NT2/D1 (cell line): ENCODE results near the gene PNPLA5.

Experiments used
- DNase-seq: peaks from one replicate; pipeline ENCODE4 v3.0.0-alpha.2; 2011; ENCODE audit warnings: low read depth, low spot score
- H3K27me3 ChIP-seq: 2 replicates; pipeline ENCODE4 v1.6.0; 2011; ENCODE audit warnings: mild to moderate bottlenecking; ENCODE audit not compliant: insufficient read length, insufficient read depth
- H3K36me3 ChIP-seq: 2 replicates; pipeline ENCODE4 v1.6.1; 2011; ENCODE audit warnings: mild to moderate bottlenecking, low read length, mixed read lengths; ENCODE audit not compliant: insufficient read depth, insufficient read length
- H3K4me1 ChIP-seq: 2 replicates; pipeline ENCODE4 v1.5.1; 2011; ENCODE audit not compliant: insufficient read depth, insufficient read length
- H3K4me3 ChIP-seq: 2 replicates; pipeline ENCODE4 v1.5.1; 2011; ENCODE audit warnings: low read depth; ENCODE audit not compliant: insufficient read length
- H3K9ac ChIP-seq: 2 replicates; pipeline ENCODE4 v1.6.0; 2011; ENCODE audit warnings: low read depth; ENCODE audit not compliant: insufficient read length
- H3K9me3 ChIP-seq: 2 replicates; pipeline ENCODE4 v1.5.1; 2011; ENCODE audit warnings: mild to moderate bottlenecking, low read length; ENCODE audit not compliant: insufficient read depth
- SUZ12 ChIP-seq: IDR thresholded peaks from 2 replicates; pipeline ENCODE4 v1.6.1; 2011; ENCODE audit not compliant: insufficient read length, insufficient read depth; ENCODE audit errors: extremely low read depth
- YY1 ChIP-seq: IDR thresholded peaks from 2 replicates; pipeline ENCODE4 v1.6.1; 2011; ENCODE audit not compliant: insufficient read length, insufficient read depth
- ZNF274 ChIP-seq: IDR thresholded peaks from 2 replicates; pipeline ENCODE4 v1.6.1; 2011; ENCODE audit warnings: mild to moderate bottlenecking, low read depth, low read length

PNPLA5 gene

DNA sequence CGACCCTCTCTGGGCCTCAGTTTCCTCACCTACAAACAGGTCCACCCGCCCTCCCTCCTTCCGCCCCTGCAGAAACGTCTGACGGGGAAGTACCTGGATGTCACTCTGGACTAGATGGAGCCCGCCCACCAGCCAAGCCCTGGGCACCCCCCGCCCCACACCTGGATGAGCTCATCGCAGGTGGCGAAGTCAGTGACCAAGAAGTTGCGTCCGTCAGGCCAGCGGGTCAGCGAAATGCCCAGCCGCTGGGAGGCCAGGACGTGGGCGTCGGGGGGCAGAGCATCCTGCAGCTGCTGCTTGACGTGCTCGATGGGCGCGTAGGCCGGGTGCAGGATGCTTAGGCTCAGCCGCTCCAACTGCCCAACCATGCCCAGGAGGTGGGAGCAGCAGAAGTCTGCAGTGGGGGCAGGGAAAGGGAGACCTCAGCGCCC is 897 bp downstream of the PNPLA5 start:
- H3K9me3 ChIP-seq, result no peaks in the 10 kb centered on the region
- H3K9ac ChIP-seq, result peak overlapping the region; percentile 53
- DNase-seq, result no peak
- H3K27me3 ChIP-seq, result peaks cover 39% of the 10 kb centered on the region
- no peak for TF ChIP-seq ZNF274
- no peak for TF ChIP-seq SUZ12
- no peak for TF ChIP-seq YY1
- no peaks in the 10 kb centered on the region for H3K36me3 ChIP-seq
- peaks cover 5% of the 10 kb centered on the region for H3K4me1 ChIP-seq
- H3K4me3 ChIP-seq, result peak overlapping the region; percentile 40

DNA sequence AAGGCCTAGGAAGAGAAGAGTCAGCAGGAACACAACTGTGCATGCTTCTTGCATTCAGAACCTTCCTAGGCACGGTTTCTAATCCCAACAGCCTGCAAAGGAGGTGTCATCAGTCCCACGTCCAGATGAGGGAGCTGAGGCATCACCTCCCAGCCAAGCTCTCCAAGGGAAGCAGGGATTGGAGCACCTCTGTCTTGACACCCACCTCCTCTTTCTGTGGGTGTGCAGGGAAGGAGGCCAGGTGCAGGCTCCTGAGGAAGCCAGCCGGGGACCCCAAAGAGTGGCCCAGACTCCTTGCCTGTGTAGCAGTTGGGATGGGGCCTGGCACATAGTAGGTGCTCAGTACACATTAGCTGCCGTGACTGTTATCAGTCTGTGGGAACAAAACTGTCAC is 2.0 kb downstream of the PNPLA5 start:
- Histone ChIP-seq H3K4me3 (no peak overlapping the region), H3K9ac (no peak overlapping the region), H3K9me3 (no peaks in the 10 kb centered on the region), H3K4me1 (peaks cover 3% of the 10 kb centered on the region), H3K36me3 (no peaks in the 10 kb centered on the region), H3K27me3 (peaks cover 39% of the 10 kb centered on the region)
- DNase-seq, result no peak
- no peak for TF ChIP-seq SUZ12
- TF ChIP-seq ZNF274, result no peak
- TF ChIP-seq YY1, result no peak

DNA sequence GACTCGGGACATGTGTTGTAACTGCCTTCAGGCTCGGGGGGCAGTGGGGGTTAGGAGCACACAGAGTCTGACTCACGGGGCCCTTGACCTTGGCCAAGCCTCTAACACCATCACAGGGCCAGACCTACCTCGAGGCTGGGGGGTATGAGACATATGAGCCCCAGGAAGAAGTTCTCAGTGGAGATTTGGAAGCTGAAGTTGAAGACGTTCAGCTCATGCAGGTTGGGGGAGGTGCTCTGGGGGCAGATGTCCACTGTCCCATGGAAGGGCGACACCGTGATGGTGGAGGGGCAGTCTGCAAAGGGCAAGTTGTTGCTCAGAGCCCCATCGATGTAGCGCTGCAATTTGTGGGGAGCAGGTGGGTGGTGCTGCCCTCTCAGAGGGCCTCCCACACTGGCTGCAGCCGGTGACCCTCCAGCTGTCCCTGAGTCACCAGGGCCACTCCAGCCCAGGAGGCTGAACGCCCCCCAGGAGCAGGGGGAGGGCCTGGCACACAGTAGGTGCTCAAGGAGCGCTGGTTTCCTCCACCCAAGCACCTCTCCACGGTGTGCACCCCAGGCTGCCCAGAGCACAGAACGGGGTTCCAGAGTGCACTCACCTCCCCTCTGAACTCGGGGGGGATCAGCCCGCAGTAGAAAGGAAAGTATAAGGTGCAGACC is 2.5 kb downstream of the PNPLA5 start:
- no peak for DNase-seq
- no peak for TF ChIP-seq YY1
- TF ChIP-seq ZNF274, result no peak
- Histone ChIP-seq H3K27me3 (peaks cover 39% of the 10 kb centered on the region), H3K4me3 (no peak overlapping the region), H3K9ac (peak overlapping the region; percentile 32), H3K36me3 (no peaks in the 10 kb centered on the region), H3K4me1 (peaks cover 3% of the 10 kb centered on the region), H3K9me3 (no peaks in the 10 kb centered on the region)

DNA sequence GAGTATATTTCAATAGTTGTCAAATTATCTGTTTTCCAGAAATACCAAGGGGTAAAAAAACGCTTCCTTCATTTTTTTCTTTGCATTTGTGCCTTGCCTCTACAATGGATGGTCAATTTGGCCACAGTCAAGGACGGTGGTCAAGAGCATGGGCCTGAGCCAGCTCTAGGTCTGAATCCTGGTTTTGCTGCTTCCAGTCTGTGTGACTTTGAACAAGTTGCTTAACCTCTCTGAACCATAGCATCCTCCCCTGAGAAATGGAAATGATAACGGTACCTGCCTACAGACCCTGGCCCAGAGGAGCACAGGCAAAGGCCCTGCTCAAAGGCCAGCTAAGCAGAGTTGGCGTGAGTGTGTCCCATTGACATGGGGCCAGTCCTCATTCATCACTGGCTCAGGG is 3.1 kb downstream of the PNPLA5 start:
- no peak for DNase-seq
- TF ChIP-seq YY1 (no peak), SUZ12 (no peak), ZNF274 (no peak)
- no peak overlapping the region for H3K9ac ChIP-seq
- H3K36me3 ChIP-seq, result no peaks in the 10 kb centered on the region
- H3K4me1 ChIP-seq, result peaks cover 3% of the 10 kb centered on the region
- no peak overlapping the region for H3K4me3 ChIP-seq
- H3K27me3 ChIP-seq, result peaks cover 39% of the 10 kb centered on the region
- no peaks in the 10 kb centered on the region for H3K9me3 ChIP-seq

DNA sequence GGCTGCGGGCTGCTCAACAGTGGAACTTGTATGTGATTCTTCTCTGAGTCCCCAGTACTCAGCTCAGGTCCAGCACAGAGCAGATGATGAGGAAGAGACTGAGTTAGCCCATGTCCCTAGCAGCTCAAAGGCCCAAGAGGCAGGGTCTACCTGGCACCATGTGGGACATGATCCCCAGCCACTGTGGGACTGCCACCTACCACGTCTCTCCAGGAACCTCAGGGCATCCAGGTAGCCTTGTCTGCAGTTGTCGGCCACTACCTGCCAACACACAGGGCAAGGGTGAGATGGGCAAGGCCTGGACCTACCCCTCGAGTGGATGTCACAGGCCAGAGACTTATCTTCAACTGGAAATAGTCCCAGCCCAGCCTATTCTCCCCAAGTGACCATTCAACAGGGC is 4.4 kb downstream of the PNPLA5 start:
- Histone ChIP-seq H3K27me3 (peaks cover 28% of the 10 kb centered on the region), H3K9ac (no peak overlapping the region), H3K4me3 (no peak overlapping the region), H3K9me3 (no peaks in the 10 kb centered on the region), H3K4me1 (peaks cover 5% of the 10 kb centered on the region), H3K36me3 (no peaks in the 10 kb centered on the region)
- no peak for DNase-seq
- TF ChIP-seq SUZ12, result no peak
- no peak for TF ChIP-seq YY1
- no peak for TF ChIP-seq ZNF274

DNA sequence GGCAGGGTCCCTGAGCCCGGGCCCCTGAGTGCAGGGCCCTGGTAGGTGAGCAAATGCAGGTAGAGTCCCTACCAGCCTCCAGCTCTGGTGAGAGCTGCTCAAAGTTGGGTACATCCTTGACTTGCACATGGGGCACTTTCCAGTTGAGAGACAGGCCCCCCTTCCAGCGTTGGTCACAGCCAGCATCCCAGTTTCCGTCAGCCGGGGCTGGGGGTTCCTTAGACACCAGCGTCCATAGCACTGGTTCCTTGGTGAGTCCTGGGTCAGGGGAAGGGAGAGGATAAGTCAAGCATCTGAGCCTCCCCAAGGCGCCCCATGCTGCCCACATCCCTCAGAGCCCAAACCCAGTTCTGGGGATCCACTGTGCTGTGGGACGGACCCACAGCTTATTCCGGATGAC is 5.6 kb downstream of the PNPLA5 start:
- Histone ChIP-seq H3K27me3 (peaks cover 17% of the 10 kb centered on the region), H3K4me3 (no peak overlapping the region), H3K36me3 (no peaks in the 10 kb centered on the region), H3K4me1 (peaks cover 5% of the 10 kb centered on the region), H3K9me3 (no peaks in the 10 kb centered on the region), H3K9ac (no peak overlapping the region)
- no peak for DNase-seq
- TF ChIP-seq SUZ12 (no peak), ZNF274 (no peak), YY1 (no peak)

DNA sequence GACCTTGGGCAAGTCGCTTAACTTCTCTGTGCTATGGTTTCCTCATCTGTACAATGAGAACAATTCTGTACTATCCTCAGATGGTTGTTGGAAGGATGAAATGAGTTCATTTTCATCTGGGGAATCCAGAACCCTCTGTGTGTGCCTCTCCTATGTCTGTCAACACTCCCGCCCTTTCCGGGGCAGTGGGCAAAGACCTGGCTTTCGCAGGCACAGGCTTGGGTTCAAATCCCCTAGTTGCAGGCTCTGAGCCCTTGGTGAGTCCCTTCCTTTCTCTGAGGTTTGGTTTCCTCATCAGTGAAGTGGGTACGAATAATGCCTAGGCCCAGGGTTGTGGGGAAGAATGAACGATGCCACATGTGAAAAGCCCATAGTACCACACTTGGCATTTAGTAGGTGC is 6.0 kb downstream of the PNPLA5 start:
- no peaks in the 10 kb centered on the region for H3K36me3 ChIP-seq
- TF ChIP-seq YY1 (no peak), SUZ12 (no peak), ZNF274 (no peak)

More for the DNA sequence above, 6.0 kb downstream of the PNPLA5 start:
- DNase-seq, result no peak
- Histone ChIP-seq H3K27me3 (peaks cover 13% of the 10 kb centered on the region), H3K9ac (no peak overlapping the region), H3K4me3 (no peak overlapping the region), H3K9me3 (no peaks in the 10 kb centered on the region), H3K4me1 (peaks cover 5% of the 10 kb centered on the region)
